Pulmonary artery endothelial cell (primary cell): ENCODE data around the gene TMIGD2. TPM values are rescaled to one million over a fixed set of nuclear protein-coding genes. Genes with fewer than 3 reads are reported as not detected.
"Not testable (repeated sequence)": the region's sequence is repeated elsewhere in the genome, so short reads cannot be mapped to it uniquely, and the experiment has no call there.

Experiments used
- DNase-seq: peaks from one replicate; pipeline ENCODE4 v3.0.0-alpha.2; 2011; ENCODE audit warnings: low read depth, low spot score
- total RNA-seq: library from RNA; depleted of rRNA; stranded (reverse); fragments of >200 nt; gene quantifications from 2 replicates; pipeline ENCODE4 v1.2.3, GENCODE V29; 2014

Gene TMIGD2
- total RNA-seq, 1 donor from 2014 or later, result not detected

- DNase-seq, result no peak
These were observed 34.0 kb downstream of the TMIGD2 start for GRCh38 chr19:4267901-4268815.

GRCh38 chr19:4267101-4267900 lies 34.9 kb downstream of the TMIGD2 start:
- DNase-seq, result no peak

- DNase-seq, result no peak
These were observed 35.8 kb downstream of the TMIGD2 start for GRCh38 chr19:4266253-4267000.

DNA sequence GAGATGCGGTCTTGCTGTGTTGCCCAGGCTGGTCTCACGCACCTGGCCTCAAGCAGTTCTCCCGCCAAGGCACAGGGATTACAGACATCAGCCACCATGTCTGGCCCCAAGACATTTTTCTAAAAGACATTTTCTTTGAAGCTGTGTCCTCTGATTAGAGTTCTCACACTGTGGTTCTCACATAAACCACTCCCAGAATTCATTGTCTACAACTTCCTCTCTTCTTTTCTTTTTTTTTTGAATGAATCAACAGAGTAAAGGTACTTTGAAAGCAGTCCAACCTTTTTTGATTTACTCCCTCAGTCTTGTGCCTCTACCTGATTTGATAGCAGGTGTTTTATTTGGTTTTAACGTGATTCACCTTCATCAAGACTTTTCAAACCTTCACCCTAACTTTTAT lies 37.4 kb downstream of the TMIGD2 start:
- no peak for DNase-seq

DNA sequence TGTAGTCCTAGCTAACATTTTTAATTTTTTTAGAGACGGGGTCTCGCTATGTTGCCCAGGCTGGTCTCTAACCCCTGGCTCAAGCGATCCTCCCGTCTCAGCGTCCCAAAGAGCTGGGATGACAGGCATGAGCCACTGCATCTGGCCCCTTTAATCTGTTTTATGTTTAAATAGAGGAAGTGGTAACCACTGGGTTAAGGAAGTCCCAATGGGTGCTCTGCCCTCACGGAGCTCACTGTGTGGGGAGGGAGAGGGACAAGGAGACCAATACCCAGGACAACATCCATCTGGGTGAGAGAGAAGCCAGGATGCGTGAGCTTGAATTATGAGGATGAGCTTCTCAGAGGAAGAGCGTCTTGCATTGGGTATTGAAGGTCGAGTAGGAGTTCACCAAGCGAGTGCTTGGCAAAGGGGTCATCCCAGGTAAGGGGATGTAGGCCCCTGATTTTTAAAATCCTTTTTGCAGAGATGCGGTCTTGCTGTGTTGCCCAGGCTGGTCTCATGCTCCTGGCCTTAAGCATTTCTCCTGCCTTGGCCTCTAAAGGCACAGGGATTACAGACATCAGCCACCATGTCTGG lies 41.5 kb downstream of the TMIGD2 start:
- no peak for DNase-seq

- no peak for DNase-seq
These were observed 44.0 kb downstream of the TMIGD2 start for GRCh38 chr19:4258181-4258580.

DNA sequence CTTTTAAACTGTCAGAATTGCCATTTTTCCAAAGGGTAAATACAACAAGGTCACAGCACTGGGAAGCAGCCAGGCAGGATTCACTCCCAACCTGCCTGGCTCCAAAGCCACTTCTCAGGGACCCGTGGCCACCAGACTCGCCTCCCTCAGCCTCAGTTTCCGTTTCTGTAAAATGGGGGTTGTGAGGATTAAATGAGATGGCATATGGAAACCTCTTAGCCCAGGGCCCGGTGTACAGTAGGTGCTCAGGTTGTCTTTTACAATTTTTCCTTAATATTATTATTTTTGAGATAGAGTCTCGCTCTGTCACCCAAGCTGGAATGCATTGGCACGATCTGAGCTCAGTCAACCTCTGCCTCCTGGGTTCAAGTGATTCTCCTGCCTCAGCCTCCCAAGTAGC lies 45.2 kb downstream of the TMIGD2 start:
- no peak for DNase-seq

GRCh38 chr19:4256563-4256962 lies 45.6 kb downstream of the TMIGD2 start:
- DNase-seq, result no peak

- peak; percentile 98 for DNase-seq
These were observed 55.2 kb downstream of the TMIGD2 start, which contains the start of gene YJU2 for GRCh38 chr19:4246767-4247593. TSS of gene YJU2 (plus strand) at chr19:4247080. CDS start at chr19:4247147, 67 bp downstream.

DNA sequence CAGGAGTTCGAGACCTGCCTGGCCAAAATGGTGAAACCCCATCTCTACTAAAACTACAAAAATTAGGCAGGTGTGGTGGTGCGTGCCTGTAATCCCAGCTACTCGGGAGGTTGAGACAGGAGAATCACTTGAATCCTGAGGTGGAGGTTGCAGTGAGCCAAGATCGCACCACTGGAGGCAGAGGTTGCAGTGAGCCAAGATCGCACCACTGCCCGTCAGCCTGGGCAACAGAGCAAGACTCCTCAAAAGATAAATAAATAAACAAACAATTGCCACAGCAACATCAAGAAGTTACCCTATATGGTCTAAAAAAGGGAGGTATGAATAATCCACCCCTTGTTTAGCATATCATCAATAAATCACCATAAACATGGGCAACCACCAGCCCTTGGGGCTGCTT lies 56.3 kb downstream of the TMIGD2 start:
- not testable (repeated sequence) for DNase-seq

Other genes starting within 250 kb of the TMIGD2 start
- 12.5 and 12.9 TPM in 2 replicates for gene ZBTB7A, start 235.5 kb downstream of the TMIGD2 start, total RNA-seq
- gene MAP2K2, start 178.3 kb downstream of the TMIGD2 start, total RNA-seq, result 191 and 203 TPM in 2 replicates
- not detected in 2 replicates for gene CREB3L3, start 148.8 kb downstream of the TMIGD2 start, total RNA-seq
- gene SIRT6, start 119.8 kb downstream of the TMIGD2 start, total RNA-seq, result 11.4 and 14.2 TPM in 2 replicates
- 0.07 and 0.28 TPM in 2 replicates for gene ANKRD24, start 119.7 kb downstream of the TMIGD2 start, total RNA-seq
- 0.28 and 0.40 TPM in 2 replicates for gene EBI3, start 72.9 kb downstream of the TMIGD2 start, total RNA-seq
- 20.4 and 20.8 TPM in 2 replicates for gene YJU2, start 55.3 kb downstream of the TMIGD2 start, total RNA-seq
- gene SHD, start 23.1 kb downstream of the TMIGD2 start, total RNA-seq, result not detected in 2 replicates
- gene FSD1, start 2.2 kb upstream of the TMIGD2 start, total RNA-seq, result 23.6 and 27.8 TPM in 2 replicates
- gene STAP2, start 36.4 kb upstream of the TMIGD2 start, total RNA-seq, result 8.1 and 10.3 TPM in 2 replicates
- gene MPND, start 41.2 kb upstream of the TMIGD2 start, total RNA-seq, result 9.6 and 10.7 TPM in 2 replicates
- gene SH3GL1, start 98.2 kb upstream of the TMIGD2 start, total RNA-seq, result 46.9 and 48.3 TPM in 2 replicates
- 23.1 and 29.8 TPM in 2 replicates for gene CHAF1A, start 100.3 kb upstream of the TMIGD2 start, total RNA-seq
- gene UBXN6, start 155.4 kb upstream of the TMIGD2 start, total RNA-seq, result 82.9 and 114 TPM in 2 replicates
- 65.0 and 66.3 TPM in 2 replicates for gene HDGFL2, start 169.9 kb upstream of the TMIGD2 start, total RNA-seq
- gene PLIN4, start 216.1 kb upstream of the TMIGD2 start, total RNA-seq, result under 0.01 TPM in 1 of 2 replicates, not detected in the other
- 0.20 and 0.32 TPM in 2 replicates for gene PLIN5, start 232.8 kb upstream of the TMIGD2 start, total RNA-seq
- gene LRG1, start 237.6 kb upstream of the TMIGD2 start, total RNA-seq, result 0.13 and 0.32 TPM in 2 replicates